Mesothelial cell of epicardium (in vitro differentiated cells): ENCODE results near the gene CYBC1. TPM values are rescaled to one million over a fixed set of nuclear protein-coding genes. Genes with fewer than 3 reads are reported as not detected.

ENCODE experiments used
- DNase-seq, 2 experiments: peaks; one replicate each; pipeline ENCODE4 v3.0.0; 2021; ENCODE audit warnings: low spot score in 2 of 2; ENCODE audit not compliant: unreplicated experiment in 2 of 2
- H3K27ac Mint-ChIP-seq: 2 replicates; pipeline ENCODE4 v1.8.0; 2021; ENCODE audit warnings: mixed read lengths
- H3K27me3 Mint-ChIP-seq: 2 replicates; pipeline ENCODE4 v1.8.0; 2021; ENCODE audit warnings: low read depth, mixed read lengths
- H3K36me3 Mint-ChIP-seq: 2 replicates; pipeline ENCODE4 v1.8.0; 2021; ENCODE audit warnings: mixed read lengths
- H3K4me1 Mint-ChIP-seq: 2 replicates; pipeline ENCODE4 v1.8.0; 2021; ENCODE audit warnings: mixed read lengths
- H3K4me3 Mint-ChIP-seq: 2 replicates; pipeline ENCODE4 v1.8.0; 2021; ENCODE audit warnings: mild to moderate bottlenecking, moderate library complexity, mixed read lengths
- H3K9me3 Mint-ChIP-seq: 2 replicates; pipeline ENCODE4 v1.8.0; 2021; ENCODE audit warnings: mixed read lengths
- total RNA-seq: library from RNA; stranded (reverse); gene quantifications from 3 replicates; pipeline ENCODE4 v1.2.1, GENCODE V29; 2021
- TF ChIP-seq, protein P1 (sequence below): fragments of 200-600 bp; sonication (generic); IDR thresholded peaks from one replicate; pipeline ENCODE4 v1.5.0; 2021; ENCODE audit warnings: antibody characterized with exemption; ENCODE audit not compliant: unreplicated experiment

CYBC1 gene
- total RNA-seq, 1 donor from 2014 or later = 86.7 TPM

DNA sequence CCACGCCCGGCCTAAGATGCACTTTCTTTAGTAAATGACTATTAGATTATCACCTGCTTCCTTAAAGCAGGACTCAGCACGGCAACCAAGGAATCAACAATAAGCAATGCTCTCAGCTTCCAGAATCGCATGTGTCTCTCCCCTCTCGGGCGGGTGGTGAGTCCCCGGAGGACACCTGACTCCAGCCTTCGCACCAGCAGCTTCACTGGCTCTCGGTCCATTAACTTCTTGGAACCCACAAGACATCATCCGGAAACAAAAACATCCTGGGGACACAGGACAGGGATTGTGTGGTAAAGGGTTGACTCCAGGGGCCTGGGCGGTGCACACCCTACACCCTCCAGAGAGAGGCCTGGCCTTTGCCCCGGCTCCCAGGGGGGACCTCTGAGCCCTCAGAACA is 56.3 kb downstream of the CYBC1 start:
- Mint-ChIP-seq H3K36me3 (peaks cover 15% of the 10 kb centered on the region), H3K27me3 (no peaks in the 10 kb centered on the region), H3K4me3 (no peak overlapping the region), H3K9me3 (no peaks in the 10 kb centered on the region), H3K4me1 (peaks cover 3% of the 10 kb centered on the region), H3K27ac (no peak overlapping the region)
- TF ChIP-seq, protein P1, sequence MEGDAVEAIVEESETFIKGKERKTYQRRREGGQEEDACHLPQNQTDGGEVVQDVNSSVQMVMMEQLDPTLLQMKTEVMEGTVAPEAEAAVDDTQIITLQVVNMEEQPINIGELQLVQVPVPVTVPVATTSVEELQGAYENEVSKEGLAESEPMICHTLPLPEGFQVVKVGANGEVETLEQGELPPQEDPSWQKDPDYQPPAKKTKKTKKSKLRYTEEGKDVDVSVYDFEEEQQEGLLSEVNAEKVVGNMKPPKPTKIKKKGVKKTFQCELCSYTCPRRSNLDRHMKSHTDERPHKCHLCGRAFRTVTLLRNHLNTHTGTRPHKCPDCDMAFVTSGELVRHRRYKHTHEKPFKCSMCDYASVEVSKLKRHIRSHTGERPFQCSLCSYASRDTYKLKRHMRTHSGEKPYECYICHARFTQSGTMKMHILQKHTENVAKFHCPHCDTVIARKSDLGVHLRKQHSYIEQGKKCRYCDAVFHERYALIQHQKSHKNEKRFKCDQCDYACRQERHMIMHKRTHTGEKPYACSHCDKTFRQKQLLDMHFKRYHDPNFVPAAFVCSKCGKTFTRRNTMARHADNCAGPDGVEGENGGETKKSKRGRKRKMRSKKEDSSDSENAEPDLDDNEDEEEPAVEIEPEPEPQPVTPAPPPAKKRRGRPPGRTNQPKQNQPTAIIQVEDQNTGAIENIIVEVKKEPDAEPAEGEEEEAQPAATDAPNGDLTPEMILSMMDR = no peak
- no peak for DNase-seq

GRCh38 chr17:82392941-82393340 is 57.6 kb downstream of the CYBC1 start:
- H3K27ac Mint-ChIP-seq = no peak overlapping the region
- no peak overlapping the region for H3K4me3 Mint-ChIP-seq
- H3K36me3 Mint-ChIP-seq = peaks cover 15% of the 10 kb centered on the region

More at GRCh38 chr17:82392941-82393340, 57.6 kb downstream of the CYBC1 start:
- Mint-ChIP-seq H3K9me3 (no peaks in the 10 kb centered on the region), H3K27me3 (peaks cover under 1% of the 10 kb centered on the region), H3K4me1 (peaks cover 5% of the 10 kb centered on the region)
- no peak for DNase-seq
- TF ChIP-seq, protein P1 = no peak

Other genes with a start within 250 kb of the CYBC1 start
- gene CCDC57, start 237.9 kb downstream of the CYBC1 start, total RNA-seq = 90.4 to 92.1 TPM (median 91.5 TPM) in 3 replicates
- gene SLC16A3, start 221.7 kb downstream of the CYBC1 start, total RNA-seq = 62.0 to 68.8 TPM (median 67.3 TPM) in 3 replicates
- 202 to 212 TPM (median 204 TPM) in 3 replicates for gene CSNK1D, start 177.1 kb downstream of the CYBC1 start, total RNA-seq
- 0.83 to 1.4 TPM (median 1.2 TPM) in 3 replicates for gene CD7, start 133.1 kb downstream of the CYBC1 start, total RNA-seq
- gene SECTM1, start 117.0 kb downstream of the CYBC1 start, total RNA-seq = 5.8 to 7.0 TPM (median 7.0 TPM) in 3 replicates
- 0.16 TPM in 1 of 3 replicates, not detected in the others for gene TEX19, start 91.5 kb downstream of the CYBC1 start, total RNA-seq
- 6.1 to 7.6 TPM (median 6.5 TPM) in 3 replicates for gene UTS2R, start 79.0 kb downstream of the CYBC1 start, total RNA-seq
- 75.3 to 82.8 TPM (median 76.3 TPM) in 3 replicates for gene HEXD, start 32.4 kb downstream of the CYBC1 start, total RNA-seq
- gene OGFOD3, start 32.2 kb downstream of the CYBC1 start, total RNA-seq = 36.6 to 40.3 TPM (median 39.3 TPM) in 3 replicates
- gene NARF, start 8.0 kb upstream of the CYBC1 start, total RNA-seq = 116 to 123 TPM (median 122 TPM) in 3 replicates
- 88.3 to 92.0 TPM (median 91.7 TPM) in 3 replicates for gene FOXK2, start 69.0 kb upstream of the CYBC1 start, total RNA-seq
- gene WDR45B, start 197.7 kb upstream of the CYBC1 start, total RNA-seq = 90.2 to 93.3 TPM (median 92.3 TPM) in 3 replicates
- gene RAB40B, start 247.9 kb upstream of the CYBC1 start, total RNA-seq = 25.0 to 26.5 TPM (median 25.5 TPM) in 3 replicates